GM23338 (cell line): ENCODE measurements around the gene RHOA. TPM values are rescaled to one million over a fixed set of nuclear protein-coding genes. Genes with fewer than 3 reads are reported as not detected.

Experiments
- ATAC-seq: fragments of 200-7000 bp; cut with Tn5 transposase; 3 replicates; pipeline ENCODE4 v1.9.1; 2020
- DNase-seq: peaks from one replicate; pipeline ENCODE4 v3.0.0-alpha.2; 2015; ENCODE audit warnings: low spot score
- H2AFZ ChIP-seq: fragments of 200-600 bp; sonication (generic); 2 replicates; pipeline ENCODE4 v1.8.0; 2016; ENCODE audit warnings: antibody characterized with exemption, mild to moderate bottlenecking, moderate library complexity
- H3F3A ChIP-seq: fragments of 200-600 bp; sonication (generic); replicated peaks from 2 replicates; pipeline ENCODE4 v1.8.0; 2017; ENCODE audit warnings: antibody characterized with exemption, mixed run types, low read depth
- H3K27ac ChIP-seq: fragments of 200-600 bp; sonication (generic); 2 replicates; pipeline ENCODE4 v1.6.1; 2016; ENCODE audit warnings: low read depth
- H3K27me3 ChIP-seq: fragments of 200-600 bp; sonication (generic); 2 replicates; pipeline ENCODE4 v1.8.0; 2016; ENCODE audit warnings: mild to moderate bottlenecking, mixed run types, moderate library complexity; ENCODE audit not compliant: insufficient read depth
- H3K36me3 ChIP-seq: fragments of 200-600 bp; sonication (generic); 2 replicates; pipeline ENCODE4 v1.8.0; 2016; ENCODE audit warnings: mild to moderate bottlenecking; ENCODE audit not compliant: insufficient read depth
- H3K4me1 ChIP-seq: fragments of 200-600 bp; sonication (generic); 2 replicates; pipeline ENCODE4 v1.8.0; 2016; ENCODE audit warnings: mild to moderate bottlenecking, moderate library complexity; ENCODE audit not compliant: insufficient read depth
- H3K4me2 ChIP-seq: fragments of 200-600 bp; sonication (generic); 2 replicates; pipeline ENCODE4 v1.7.1; 2017; ENCODE audit warnings: mixed run types
- H3K4me3 ChIP-seq: fragments of 200-600 bp; sonication (generic); 2 replicates; pipeline ENCODE4 v1.6.1; 2016; ENCODE audit warnings: mixed run types
- H3K79me2 ChIP-seq: fragments of 200-600 bp; sonication (generic); replicated peaks from 2 replicates; pipeline ENCODE4 v1.8.0; 2017; ENCODE audit warnings: mild to moderate bottlenecking; ENCODE audit not compliant: insufficient read depth
- H3K9me2 ChIP-seq: fragments of 200-600 bp; sonication (generic); 2 replicates; pipeline ENCODE4 v1.8.0; 2017; ENCODE audit not compliant: insufficient read depth
- H4K20me1 ChIP-seq: fragments of 200-600 bp; sonication (generic); replicated peaks from 2 replicates; pipeline ENCODE4 v1.8.0; 2017; ENCODE audit warnings: mild to moderate bottlenecking; ENCODE audit not compliant: insufficient read depth
- H3K27ac Mint-ChIP-seq: 2 replicates; pipeline ENCODE4 v1.8.0; 2020; ENCODE audit warnings: inconsistent platforms, mild to moderate bottlenecking, moderate library complexity, mixed read lengths
- H3K27me3 Mint-ChIP-seq: 3 replicates; pipeline ENCODE4 v1.8.0; 2022; ENCODE audit warnings: low read depth, mild to moderate bottlenecking, moderate library complexity, mixed read lengths, inconsistent platforms; ENCODE audit not compliant: insufficient read depth, poor library complexity
- H3K36me3 Mint-ChIP-seq: 3 replicates; pipeline ENCODE4 v1.8.0; 2021; ENCODE audit warnings: low read depth, mild to moderate bottlenecking, inconsistent platforms, moderate library complexity, mixed read lengths
- H3K4me1 Mint-ChIP-seq: 3 replicates; pipeline ENCODE4 v1.8.0; 2020; ENCODE audit warnings: mild to moderate bottlenecking, inconsistent platforms, mixed read lengths
- H3K4me3 Mint-ChIP-seq: 3 replicates; pipeline ENCODE4 v1.8.0; 2021; ENCODE audit warnings: moderate library complexity, mild to moderate bottlenecking, inconsistent platforms, mixed read lengths
- H3K9me3 Mint-ChIP-seq: 3 replicates; pipeline ENCODE4 v1.8.0; 2020; ENCODE audit warnings: moderate library complexity, mild to moderate bottlenecking, inconsistent platforms, mixed read lengths
- CREB1 ChIP-seq: fragments of 250-450 bp; sonication (Bioruptor Pico); IDR thresholded peaks from 2 replicates; pipeline ENCODE4 v1.5.0; 2020; ENCODE audit warnings: low read depth, mild to moderate bottlenecking, moderate library complexity
- EZH2 ChIP-seq: fragments of 200-600 bp; sonication (generic); IDR thresholded peaks from one replicate; pipeline ENCODE4 v1.8.0; 2017; ENCODE audit warnings: antibody characterized with exemption, mild to moderate bottlenecking, low read depth; ENCODE audit not compliant: unreplicated experiment
- EZH2phosphoT487 ChIP-seq: fragments of 200-600 bp; sonication (generic); IDR thresholded peaks from one replicate; pipeline ENCODE4 v1.8.1; 2018; ENCODE audit warnings: antibody characterized with exemption; ENCODE audit not compliant: unreplicated experiment
- JUNB ChIP-seq: IDR thresholded peaks from one replicate; pipeline ENCODE4 v1.6.1; 2016; ENCODE audit warnings: antibody characterized with exemption; ENCODE audit not compliant: unreplicated experiment
- NANOG ChIP-seq: IDR thresholded peaks from 2 replicates; pipeline ENCODE4 v1.6.1; 2016; ENCODE audit warnings: antibody characterized with exemption, borderline replicate concordance
- POLR2AphosphoS5 ChIP-seq: IDR thresholded peaks from 2 replicates; pipeline ENCODE4 v1.6.1; 2016; ENCODE audit warnings: antibody characterized with exemption, low read depth
- STAT1 ChIP-seq: IDR thresholded peaks from one replicate; pipeline ENCODE4 v1.6.1; 2016; ENCODE audit warnings: antibody characterized with exemption; ENCODE audit not compliant: unreplicated experiment
- ZNF114 ChIP-seq: fragments of 250-450 bp; sonication (Bioruptor Pico); IDR thresholded peaks from 2 replicates; pipeline ENCODE4 v1.5.0; 2020; ENCODE audit warnings: mild to moderate bottlenecking, moderate library complexity
- ZNF331 ChIP-seq: fragments of 250-450 bp; sonication (Bioruptor Pico); IDR thresholded peaks from 2 replicates; pipeline ENCODE4 v1.5.0; 2020; ENCODE audit warnings: low read depth, mild to moderate bottlenecking, moderate library complexity
- polyA plus RNA-seq: library from polyadenylated mRNA; unstranded; fragments of >200 nt; fragmentation: Nextera tagmentation; extraction: Ambion mirVana; gene quantifications from 2 replicates; pipeline ENCODE4 v1.2.1, GENCODE V29; 2016
- total RNA-seq: library from RNA; depleted of rRNA; stranded (reverse); fragments of >200 nt; shearing (Covaris generic); gene quantifications from 2 replicates; pipeline ENCODE4 v1.2.3, GENCODE V29; 2014
- TF ChIP-seq, protein P1 (sequence below), 2 experiments: fragments of 200-600 bp in 1 of 2; sonication (generic) in 1 of 2; conservative IDR thresholded peaks; 2 replicates each; pipeline versions ENCODE4 v1.5.1 to v1.6.1; 2016 to 2017; ENCODE audit warnings: antibody characterized with exemption in 2 of 2, low read depth in 2 of 2, mild to moderate bottlenecking in 2 of 2, moderate library complexity in 1 of 2
- TF ChIP-seq, protein P2 (sequence below): fragments of 250-450 bp; sonication (Bioruptor Pico); IDR thresholded peaks from 2 replicates; pipeline ENCODE4 v1.5.0; 2020; ENCODE audit warnings: mild to moderate bottlenecking, moderate library complexity
- TF ChIP-seq, protein P3 (sequence below): IDR thresholded peaks from one replicate; pipeline ENCODE4 v1.6.1; 2018; ENCODE audit warnings: antibody characterized with exemption; ENCODE audit not compliant: unreplicated experiment
- TF ChIP-seq, protein P4 (sequence below): IDR thresholded peaks from 2 replicates; pipeline ENCODE4 v1.6.1; 2016; ENCODE audit warnings: antibody characterized with exemption

The RHOA gene
- total and polyA plus RNA-seq, 2 experiments from 2014 or later = 248 to 373 TPM

DNA sequence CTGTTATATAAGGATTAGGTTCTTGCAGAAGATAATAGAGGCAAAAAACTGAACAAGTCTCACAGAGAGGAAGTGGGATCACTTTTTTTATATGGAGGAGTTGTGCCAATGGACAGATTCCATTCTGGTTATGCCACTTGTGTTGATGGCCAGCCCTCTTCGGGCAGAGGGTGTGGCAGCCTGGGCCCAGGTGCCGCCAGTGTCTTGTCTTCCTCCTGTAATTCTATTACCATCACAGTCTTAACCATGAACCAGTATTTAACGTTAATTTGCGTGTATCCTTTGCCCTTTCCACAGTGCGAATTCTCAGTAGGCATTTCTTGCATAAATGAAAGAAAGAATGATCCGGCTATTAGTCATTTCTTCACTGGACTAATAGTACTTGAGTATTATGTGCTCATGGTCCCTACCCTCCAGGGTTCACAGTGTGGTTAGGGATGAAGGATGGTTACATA is 65.0 kb downstream of the RHOA start:
- Mint-ChIP-seq H3K27ac (no peak overlapping the region), H3K9me3 (no peaks in the 10 kb centered on the region), H3K4me1 (peaks cover 2% of the 10 kb centered on the region; the same call in 1 of the 3 replicates), H3K36me3 (no peaks in the 10 kb centered on the region), H3K27me3 (no peaks in the 10 kb centered on the region), H3K4me3 (no peak overlapping the region)
- no peaks in the 10 kb centered on the region for H3K79me2 ChIP-seq
- no peaks in the 10 kb centered on the region for H3F3A ChIP-seq
- no peak for ATAC-seq
- no peak overlapping the region for H3K4me2 ChIP-seq
- no peak overlapping the region for H2AFZ ChIP-seq
- no peak overlapping the region for H3K27ac ChIP-seq
- H3K4me3 ChIP-seq = no peak overlapping the region
- no peaks in the 10 kb centered on the region for H3K9me2 ChIP-seq
- no peaks in the 10 kb centered on the region for H3K4me1 ChIP-seq
- no peak for TF ChIP-seq JUNB
- TF ChIP-seq STAT1 = no peak
- no peak for TF ChIP-seq ZNF331 (CRISPR knock-in tag)
- TF ChIP-seq EZH2 = no peak
- TF ChIP-seq, protein P1, sequence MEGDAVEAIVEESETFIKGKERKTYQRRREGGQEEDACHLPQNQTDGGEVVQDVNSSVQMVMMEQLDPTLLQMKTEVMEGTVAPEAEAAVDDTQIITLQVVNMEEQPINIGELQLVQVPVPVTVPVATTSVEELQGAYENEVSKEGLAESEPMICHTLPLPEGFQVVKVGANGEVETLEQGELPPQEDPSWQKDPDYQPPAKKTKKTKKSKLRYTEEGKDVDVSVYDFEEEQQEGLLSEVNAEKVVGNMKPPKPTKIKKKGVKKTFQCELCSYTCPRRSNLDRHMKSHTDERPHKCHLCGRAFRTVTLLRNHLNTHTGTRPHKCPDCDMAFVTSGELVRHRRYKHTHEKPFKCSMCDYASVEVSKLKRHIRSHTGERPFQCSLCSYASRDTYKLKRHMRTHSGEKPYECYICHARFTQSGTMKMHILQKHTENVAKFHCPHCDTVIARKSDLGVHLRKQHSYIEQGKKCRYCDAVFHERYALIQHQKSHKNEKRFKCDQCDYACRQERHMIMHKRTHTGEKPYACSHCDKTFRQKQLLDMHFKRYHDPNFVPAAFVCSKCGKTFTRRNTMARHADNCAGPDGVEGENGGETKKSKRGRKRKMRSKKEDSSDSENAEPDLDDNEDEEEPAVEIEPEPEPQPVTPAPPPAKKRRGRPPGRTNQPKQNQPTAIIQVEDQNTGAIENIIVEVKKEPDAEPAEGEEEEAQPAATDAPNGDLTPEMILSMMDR (conservative IDR thresholded peaks at IDR 0.05; ENCODE audit: low read depth in 2 of 2) = no peak
- TF ChIP-seq EZH2phosphoT487 = no peak
- TF ChIP-seq, protein P2, sequence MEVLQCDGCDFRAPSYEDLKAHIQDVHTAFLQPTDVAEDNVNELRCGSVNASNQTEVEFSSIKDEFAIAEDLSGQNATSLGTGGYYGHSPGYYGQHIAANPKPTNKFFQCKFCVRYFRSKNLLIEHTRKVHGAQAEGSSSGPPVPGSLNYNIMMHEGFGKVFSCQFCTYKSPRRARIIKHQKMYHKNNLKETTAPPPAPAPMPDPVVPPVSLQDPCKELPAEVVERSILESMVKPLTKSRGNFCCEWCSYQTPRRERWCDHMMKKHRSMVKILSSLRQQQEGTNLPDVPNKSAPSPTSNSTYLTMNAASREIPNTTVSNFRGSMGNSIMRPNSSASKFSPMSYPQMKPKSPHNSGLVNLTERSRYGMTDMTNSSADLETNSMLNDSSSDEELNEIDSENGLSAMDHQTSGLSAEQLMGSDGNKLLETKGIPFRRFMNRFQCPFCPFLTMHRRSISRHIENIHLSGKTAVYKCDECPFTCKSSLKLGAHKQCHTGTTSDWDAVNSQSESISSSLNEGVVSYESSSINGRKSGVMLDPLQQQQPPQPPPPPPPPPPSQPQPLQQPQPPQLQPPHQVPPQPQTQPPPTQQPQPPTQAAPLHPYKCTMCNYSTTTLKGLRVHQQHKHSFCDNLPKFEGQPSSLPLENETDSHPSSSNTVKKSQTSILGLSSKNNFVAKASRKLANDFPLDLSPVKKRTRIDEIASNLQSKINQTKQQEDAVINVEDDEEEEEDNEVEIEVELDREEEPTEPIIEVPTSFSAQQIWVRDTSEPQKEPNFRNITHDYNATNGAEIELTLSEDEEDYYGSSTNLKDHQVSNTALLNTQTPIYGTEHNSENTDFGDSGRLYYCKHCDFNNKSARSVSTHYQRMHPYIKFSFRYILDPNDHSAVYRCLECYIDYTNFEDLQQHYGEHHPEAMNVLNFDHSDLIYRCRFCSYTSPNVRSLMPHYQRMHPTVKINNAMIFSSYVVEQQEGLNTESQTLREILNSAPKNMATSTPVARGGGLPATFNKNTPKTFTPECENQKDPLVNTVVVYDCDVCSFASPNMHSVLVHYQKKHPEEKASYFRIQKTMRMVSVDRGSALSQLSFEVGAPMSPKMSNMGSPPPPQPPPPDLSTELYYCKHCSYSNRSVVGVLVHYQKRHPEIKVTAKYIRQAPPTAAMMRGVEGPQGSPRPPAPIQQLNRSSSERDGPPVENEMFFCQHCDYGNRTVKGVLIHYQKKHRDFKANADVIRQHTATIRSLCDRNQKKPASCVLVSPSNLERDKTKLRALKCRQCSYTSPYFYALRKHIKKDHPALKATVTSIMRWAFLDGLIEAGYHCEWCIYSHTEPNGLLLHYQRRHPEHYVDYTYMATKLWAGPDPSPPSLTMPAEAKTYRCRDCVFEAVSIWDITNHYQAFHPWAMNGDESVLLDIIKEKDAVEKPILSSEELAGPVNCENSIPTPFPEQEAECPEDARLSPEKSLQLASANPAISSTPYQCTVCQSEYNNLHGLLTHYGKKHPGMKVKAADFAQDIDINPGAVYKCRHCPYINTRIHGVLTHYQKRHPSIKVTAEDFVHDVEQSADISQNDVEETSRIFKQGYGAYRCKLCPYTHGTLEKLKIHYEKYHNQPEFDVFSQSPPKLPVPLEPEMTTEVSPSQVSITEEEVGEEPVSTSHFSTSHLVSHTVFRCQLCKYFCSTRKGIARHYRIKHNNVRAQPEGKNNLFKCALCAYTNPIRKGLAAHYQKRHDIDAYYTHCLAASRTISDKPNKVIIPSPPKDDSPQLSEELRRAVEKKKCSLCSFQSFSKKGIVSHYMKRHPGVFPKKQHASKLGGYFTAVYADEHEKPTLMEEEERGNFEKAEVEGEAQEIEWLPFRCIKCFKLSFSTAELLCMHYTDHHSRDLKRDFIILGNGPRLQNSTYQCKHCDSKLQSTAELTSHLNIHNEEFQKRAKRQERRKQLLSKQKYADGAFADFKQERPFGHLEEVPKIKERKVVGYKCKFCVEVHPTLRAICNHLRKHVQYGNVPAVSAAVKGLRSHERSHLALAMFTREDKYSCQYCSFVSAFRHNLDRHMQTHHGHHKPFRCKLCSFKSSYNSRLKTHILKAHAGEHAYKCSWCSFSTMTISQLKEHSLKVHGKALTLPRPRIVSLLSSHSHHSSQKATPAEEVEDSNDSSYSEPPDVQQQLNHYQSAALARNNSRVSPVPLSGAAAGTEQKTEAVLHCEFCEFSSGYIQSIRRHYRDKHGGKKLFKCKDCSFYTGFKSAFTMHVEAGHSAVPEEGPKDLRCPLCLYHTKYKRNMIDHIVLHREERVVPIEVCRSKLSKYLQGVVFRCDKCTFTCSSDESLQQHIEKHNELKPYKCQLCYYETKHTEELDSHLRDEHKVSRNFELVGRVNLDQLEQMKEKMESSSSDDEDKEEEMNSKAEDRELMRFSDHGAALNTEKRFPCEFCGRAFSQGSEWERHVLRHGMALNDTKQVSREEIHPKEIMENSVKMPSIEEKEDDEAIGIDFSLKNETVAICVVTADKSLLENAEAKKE = no peak
- TF ChIP-seq CREB1 (CRISPR knock-in tag) = no peak
- TF ChIP-seq ZNF114 (CRISPR knock-in tag) = no peak
- TF ChIP-seq POLR2AphosphoS5 = no peak
- TF ChIP-seq, protein P3, sequence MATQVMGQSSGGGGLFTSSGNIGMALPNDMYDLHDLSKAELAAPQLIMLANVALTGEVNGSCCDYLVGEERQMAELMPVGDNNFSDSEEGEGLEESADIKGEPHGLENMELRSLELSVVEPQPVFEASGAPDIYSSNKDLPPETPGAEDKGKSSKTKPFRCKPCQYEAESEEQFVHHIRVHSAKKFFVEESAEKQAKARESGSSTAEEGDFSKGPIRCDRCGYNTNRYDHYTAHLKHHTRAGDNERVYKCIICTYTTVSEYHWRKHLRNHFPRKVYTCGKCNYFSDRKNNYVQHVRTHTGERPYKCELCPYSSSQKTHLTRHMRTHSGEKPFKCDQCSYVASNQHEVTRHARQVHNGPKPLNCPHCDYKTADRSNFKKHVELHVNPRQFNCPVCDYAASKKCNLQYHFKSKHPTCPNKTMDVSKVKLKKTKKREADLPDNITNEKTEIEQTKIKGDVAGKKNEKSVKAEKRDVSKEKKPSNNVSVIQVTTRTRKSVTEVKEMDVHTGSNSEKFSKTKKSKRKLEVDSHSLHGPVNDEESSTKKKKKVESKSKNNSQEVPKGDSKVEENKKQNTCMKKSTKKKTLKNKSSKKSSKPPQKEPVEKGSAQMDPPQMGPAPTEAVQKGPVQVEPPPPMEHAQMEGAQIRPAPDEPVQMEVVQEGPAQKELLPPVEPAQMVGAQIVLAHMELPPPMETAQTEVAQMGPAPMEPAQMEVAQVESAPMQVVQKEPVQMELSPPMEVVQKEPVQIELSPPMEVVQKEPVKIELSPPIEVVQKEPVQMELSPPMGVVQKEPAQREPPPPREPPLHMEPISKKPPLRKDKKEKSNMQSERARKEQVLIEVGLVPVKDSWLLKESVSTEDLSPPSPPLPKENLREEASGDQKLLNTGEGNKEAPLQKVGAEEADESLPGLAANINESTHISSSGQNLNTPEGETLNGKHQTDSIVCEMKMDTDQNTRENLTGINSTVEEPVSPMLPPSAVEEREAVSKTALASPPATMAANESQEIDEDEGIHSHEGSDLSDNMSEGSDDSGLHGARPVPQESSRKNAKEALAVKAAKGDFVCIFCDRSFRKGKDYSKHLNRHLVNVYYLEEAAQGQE = no peak
- TF ChIP-seq NANOG = no peak
- TF ChIP-seq, protein P4, sequence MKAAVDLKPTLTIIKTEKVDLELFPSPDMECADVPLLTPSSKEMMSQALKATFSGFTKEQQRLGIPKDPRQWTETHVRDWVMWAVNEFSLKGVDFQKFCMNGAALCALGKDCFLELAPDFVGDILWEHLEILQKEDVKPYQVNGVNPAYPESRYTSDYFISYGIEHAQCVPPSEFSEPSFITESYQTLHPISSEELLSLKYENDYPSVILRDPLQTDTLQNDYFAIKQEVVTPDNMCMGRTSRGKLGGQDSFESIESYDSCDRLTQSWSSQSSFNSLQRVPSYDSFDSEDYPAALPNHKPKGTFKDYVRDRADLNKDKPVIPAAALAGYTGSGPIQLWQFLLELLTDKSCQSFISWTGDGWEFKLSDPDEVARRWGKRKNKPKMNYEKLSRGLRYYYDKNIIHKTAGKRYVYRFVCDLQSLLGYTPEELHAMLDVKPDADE = no peak
- no peak for DNase-seq
- no peaks in the 10 kb centered on the region for H4K20me1 ChIP-seq
- no peaks in the 10 kb centered on the region for H3K27me3 ChIP-seq
- H3K36me3 ChIP-seq = no peaks in the 10 kb centered on the region
